Measurements from ENCODE around the gene SAMD5.

GRCh38 chr6:147534116-147534860 is 25.8 kb downstream of the SAMD5 start:
- TF ChIP-seq, protein P1, sequence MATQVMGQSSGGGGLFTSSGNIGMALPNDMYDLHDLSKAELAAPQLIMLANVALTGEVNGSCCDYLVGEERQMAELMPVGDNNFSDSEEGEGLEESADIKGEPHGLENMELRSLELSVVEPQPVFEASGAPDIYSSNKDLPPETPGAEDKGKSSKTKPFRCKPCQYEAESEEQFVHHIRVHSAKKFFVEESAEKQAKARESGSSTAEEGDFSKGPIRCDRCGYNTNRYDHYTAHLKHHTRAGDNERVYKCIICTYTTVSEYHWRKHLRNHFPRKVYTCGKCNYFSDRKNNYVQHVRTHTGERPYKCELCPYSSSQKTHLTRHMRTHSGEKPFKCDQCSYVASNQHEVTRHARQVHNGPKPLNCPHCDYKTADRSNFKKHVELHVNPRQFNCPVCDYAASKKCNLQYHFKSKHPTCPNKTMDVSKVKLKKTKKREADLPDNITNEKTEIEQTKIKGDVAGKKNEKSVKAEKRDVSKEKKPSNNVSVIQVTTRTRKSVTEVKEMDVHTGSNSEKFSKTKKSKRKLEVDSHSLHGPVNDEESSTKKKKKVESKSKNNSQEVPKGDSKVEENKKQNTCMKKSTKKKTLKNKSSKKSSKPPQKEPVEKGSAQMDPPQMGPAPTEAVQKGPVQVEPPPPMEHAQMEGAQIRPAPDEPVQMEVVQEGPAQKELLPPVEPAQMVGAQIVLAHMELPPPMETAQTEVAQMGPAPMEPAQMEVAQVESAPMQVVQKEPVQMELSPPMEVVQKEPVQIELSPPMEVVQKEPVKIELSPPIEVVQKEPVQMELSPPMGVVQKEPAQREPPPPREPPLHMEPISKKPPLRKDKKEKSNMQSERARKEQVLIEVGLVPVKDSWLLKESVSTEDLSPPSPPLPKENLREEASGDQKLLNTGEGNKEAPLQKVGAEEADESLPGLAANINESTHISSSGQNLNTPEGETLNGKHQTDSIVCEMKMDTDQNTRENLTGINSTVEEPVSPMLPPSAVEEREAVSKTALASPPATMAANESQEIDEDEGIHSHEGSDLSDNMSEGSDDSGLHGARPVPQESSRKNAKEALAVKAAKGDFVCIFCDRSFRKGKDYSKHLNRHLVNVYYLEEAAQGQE (IDR thresholded peaks at IDR 0.05; ENCODE audit: insufficient read depth in 1 of 2, low read depth in 2 of 2, low read length in 1 of 2): no peak
- TF ChIP-seq CTCF (IDR thresholded peaks at IDR 0.05): no peak
- no peak for TF ChIP-seq POLR2AphosphoS5 (IDR thresholded peaks at IDR 0.05; ENCODE audit: low read depth, low read length)
- no peak for TF ChIP-seq SIN3A (IDR thresholded peaks at IDR 0.05; ENCODE audit: borderline replicate concordance, insufficient read depth, low read depth, low read length)

All from Panc1 (cell line).